ENCODE measurements around the gene NEDD9. TPM values are rescaled to one million over a fixed set of nuclear protein-coding genes. Genes with fewer than 3 reads are reported as not detected.

Gene NEDD9
- total RNA-seq, 1 experiment from 2014 or later: 0.28 TPM

DNA sequence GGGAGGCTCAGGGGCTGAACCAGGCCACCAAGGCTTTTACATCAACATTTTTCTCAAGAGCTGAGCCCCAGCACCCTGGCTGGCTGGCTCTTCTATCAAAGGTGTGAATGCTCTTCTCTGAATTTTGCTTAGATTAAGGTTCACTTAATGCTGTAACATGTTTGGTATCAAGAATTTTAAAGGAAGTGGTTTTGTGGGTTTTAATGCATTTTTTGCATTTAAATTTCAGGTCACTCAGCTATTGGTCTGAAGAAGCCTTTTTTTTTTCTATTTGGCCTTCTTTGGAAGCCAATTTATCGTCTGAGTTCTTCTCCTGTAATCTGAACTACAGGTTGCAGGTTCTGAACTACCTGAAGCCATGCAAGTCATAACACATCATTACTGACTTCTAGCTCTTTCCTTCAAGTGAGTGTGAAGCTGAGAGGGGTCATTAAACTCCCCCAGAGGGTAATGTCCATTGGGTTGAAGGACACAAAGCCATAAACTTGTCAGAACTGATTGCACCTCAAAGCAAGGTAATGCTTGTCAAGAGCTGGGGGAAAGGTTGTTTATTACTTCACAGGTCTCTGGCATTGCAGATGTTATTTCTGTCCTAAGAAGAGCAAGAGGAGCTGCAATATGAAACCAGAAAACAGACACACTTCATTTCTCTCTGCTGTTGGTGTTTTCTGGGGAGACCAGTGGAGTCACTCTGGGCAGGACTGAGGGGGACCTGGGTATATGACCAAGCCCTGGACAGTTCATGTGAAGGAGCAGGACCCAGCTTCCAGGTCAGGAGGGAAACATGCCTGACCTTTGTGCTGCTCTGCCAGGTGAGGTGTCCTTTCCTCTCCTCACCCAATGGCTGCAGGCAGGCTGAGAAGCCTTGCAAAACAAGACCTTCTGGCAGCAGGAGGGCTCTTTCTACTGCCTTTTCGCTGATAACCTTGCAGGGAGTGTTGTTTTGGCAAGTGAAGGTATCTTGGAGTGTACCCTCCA, 26.1 kb upstream of the NEDD9 start:
- POLR2A ChIA-PET: interaction anchor here (0.6 kb wide), 1 partner anchor 11 kb away, joined by 3 read pairs; no protein-coding TSS in a partner anchor

DNA sequence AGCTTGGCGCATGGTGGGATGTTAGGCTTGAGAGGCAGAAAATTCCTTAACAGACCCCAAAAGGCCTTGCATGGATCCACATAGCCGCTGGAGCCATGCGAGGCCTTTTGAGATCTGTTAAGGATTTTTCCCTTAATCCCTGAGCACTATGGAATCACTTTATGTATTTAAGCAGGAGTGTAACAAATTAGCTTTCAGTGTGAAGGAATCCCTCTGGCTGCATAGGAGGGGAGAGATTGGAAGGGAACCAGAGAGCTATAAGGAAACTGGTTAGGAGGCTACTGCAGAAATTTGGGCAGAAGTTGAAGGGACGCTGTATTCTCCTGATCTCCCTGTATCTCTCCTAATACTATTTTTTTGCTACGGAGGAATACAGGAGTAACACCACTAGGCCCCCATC, 23.1 kb upstream of the NEDD9 start:
- DNase-seq (ENCODE audit: low read depth, low spot score) (no peak), ATAC-seq (no peak)
- Histone ChIP-seq H3K36me3 (ENCODE audit: control insufficient read depth, insufficient read depth, low read length) (no peaks in the 10 kb centered on the region), H3K9me3 (ENCODE audit: control insufficient read depth, insufficient read depth, low read depth, low read length) (no peaks in the 10 kb centered on the region), H3K27me3 (ENCODE audit: control insufficient read depth, insufficient read depth, low read length) (no peaks in the 10 kb centered on the region), H3K4me3 (ENCODE audit: low read depth in 2 of 2, low read length in 2 of 2) (no peak overlapping the region), H3K4me1 (ENCODE audit: control insufficient read depth, insufficient read depth, low read length) (no peaks in the 10 kb centered on the region), H3K27ac (ENCODE audit: low read length) (no peak overlapping the region)
- ChIA-PET CTCF (no interaction called here), POLR2A (no interaction called here)
- intact Hi-C loops (cut with micrococcal nuclease; ENCODE audit: unreplicated experiment): no loop called here
- no TSS peak for BruUV-seq (replicated peaks)
- TF ChIP-seq, protein P1, sequence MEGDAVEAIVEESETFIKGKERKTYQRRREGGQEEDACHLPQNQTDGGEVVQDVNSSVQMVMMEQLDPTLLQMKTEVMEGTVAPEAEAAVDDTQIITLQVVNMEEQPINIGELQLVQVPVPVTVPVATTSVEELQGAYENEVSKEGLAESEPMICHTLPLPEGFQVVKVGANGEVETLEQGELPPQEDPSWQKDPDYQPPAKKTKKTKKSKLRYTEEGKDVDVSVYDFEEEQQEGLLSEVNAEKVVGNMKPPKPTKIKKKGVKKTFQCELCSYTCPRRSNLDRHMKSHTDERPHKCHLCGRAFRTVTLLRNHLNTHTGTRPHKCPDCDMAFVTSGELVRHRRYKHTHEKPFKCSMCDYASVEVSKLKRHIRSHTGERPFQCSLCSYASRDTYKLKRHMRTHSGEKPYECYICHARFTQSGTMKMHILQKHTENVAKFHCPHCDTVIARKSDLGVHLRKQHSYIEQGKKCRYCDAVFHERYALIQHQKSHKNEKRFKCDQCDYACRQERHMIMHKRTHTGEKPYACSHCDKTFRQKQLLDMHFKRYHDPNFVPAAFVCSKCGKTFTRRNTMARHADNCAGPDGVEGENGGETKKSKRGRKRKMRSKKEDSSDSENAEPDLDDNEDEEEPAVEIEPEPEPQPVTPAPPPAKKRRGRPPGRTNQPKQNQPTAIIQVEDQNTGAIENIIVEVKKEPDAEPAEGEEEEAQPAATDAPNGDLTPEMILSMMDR (IDR thresholded peaks at IDR 0.05): no peak
- TF ChIP-seq POLR2AphosphoS5 (IDR thresholded peaks at IDR 0.05; ENCODE audit: low read depth, low read length) (no peak), TCF7L2 (IDR thresholded peaks at IDR 0.05; ENCODE audit: low read depth, low read length) (no peak), SIN3A (IDR thresholded peaks at IDR 0.05; ENCODE audit: borderline replicate concordance, insufficient read depth, low read depth, low read length) (no peak)
- TF ChIP-seq, protein P2, sequence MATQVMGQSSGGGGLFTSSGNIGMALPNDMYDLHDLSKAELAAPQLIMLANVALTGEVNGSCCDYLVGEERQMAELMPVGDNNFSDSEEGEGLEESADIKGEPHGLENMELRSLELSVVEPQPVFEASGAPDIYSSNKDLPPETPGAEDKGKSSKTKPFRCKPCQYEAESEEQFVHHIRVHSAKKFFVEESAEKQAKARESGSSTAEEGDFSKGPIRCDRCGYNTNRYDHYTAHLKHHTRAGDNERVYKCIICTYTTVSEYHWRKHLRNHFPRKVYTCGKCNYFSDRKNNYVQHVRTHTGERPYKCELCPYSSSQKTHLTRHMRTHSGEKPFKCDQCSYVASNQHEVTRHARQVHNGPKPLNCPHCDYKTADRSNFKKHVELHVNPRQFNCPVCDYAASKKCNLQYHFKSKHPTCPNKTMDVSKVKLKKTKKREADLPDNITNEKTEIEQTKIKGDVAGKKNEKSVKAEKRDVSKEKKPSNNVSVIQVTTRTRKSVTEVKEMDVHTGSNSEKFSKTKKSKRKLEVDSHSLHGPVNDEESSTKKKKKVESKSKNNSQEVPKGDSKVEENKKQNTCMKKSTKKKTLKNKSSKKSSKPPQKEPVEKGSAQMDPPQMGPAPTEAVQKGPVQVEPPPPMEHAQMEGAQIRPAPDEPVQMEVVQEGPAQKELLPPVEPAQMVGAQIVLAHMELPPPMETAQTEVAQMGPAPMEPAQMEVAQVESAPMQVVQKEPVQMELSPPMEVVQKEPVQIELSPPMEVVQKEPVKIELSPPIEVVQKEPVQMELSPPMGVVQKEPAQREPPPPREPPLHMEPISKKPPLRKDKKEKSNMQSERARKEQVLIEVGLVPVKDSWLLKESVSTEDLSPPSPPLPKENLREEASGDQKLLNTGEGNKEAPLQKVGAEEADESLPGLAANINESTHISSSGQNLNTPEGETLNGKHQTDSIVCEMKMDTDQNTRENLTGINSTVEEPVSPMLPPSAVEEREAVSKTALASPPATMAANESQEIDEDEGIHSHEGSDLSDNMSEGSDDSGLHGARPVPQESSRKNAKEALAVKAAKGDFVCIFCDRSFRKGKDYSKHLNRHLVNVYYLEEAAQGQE (IDR thresholded peaks at IDR 0.05; ENCODE audit: insufficient read depth in 1 of 2, low read depth in 2 of 2, low read length in 1 of 2): no peak
- in situ Hi-C loops (cut with HindIII; ENCODE audit: low pct_unique_long_range_greater_than_20kb, low sequenced_read_pairs): no loop called here

More for the DNA sequence above, 26.1 kb upstream of the NEDD9 start:
- intact Hi-C loops (cut with micrococcal nuclease; ENCODE audit: unreplicated experiment) (no loop called here), in situ Hi-C loops (cut with HindIII; ENCODE audit: low pct_unique_long_range_greater_than_20kb, low sequenced_read_pairs) (no loop called here)
- DNase-seq (ENCODE audit: low read depth, low spot score) (no peak), ATAC-seq (no peak)
- BruUV-seq (replicated peaks): no TSS peak
- TF ChIP-seq, protein P1 (IDR thresholded peaks at IDR 0.05): no peak
- TF ChIP-seq TCF7L2 (IDR thresholded peaks at IDR 0.05; ENCODE audit: low read depth, low read length) (no peak), POLR2AphosphoS5 (IDR thresholded peaks at IDR 0.05; ENCODE audit: low read depth, low read length) (no peak), SIN3A (IDR thresholded peaks at IDR 0.05; ENCODE audit: borderline replicate concordance, insufficient read depth, low read depth, low read length) (no peak)
- TF ChIP-seq, protein P2 (IDR thresholded peaks at IDR 0.05; ENCODE audit: insufficient read depth in 1 of 2, low read depth in 2 of 2, low read length in 1 of 2): no peak
- Histone ChIP-seq H3K9me3 (ENCODE audit: control insufficient read depth, insufficient read depth, low read depth, low read length) (no peaks in the 10 kb centered on the region), H3K27me3 (ENCODE audit: control insufficient read depth, insufficient read depth, low read length) (no peaks in the 10 kb centered on the region; the same call in 1 of the 2 replicates), H3K27ac (ENCODE audit: low read length) (no peak overlapping the region), H3K4me3 (ENCODE audit: low read depth in 2 of 2, low read length in 2 of 2) (no peak overlapping the region), H3K36me3 (ENCODE audit: control insufficient read depth, insufficient read depth, low read length) (no peaks in the 10 kb centered on the region), H3K4me1 (ENCODE audit: control insufficient read depth, insufficient read depth, low read length) (no peaks in the 10 kb centered on the region)
- CTCF ChIA-PET: no interaction called here
